Hepatic stellate cell (primary cell): Measurements from ENCODE around the gene EPS8L2.

Experiments used
- DNase-seq: peaks from one replicate; pipeline ENCODE4 v3.0.0; 2011; ENCODE audit warnings: low spot score

Gene EPS8L2

GRCh38 chr11:704781-705645, 1.0 kb upstream of the EPS8L2 start:
- no peak for DNase-seq

GRCh38 chr11:706439-706956, 467 bp downstream of the EPS8L2 start:
- DNase-seq: peak; percentile 66

GRCh38 chr11:706957-707816, 1.2 kb downstream of the EPS8L2 start:
- peak; percentile 58 for DNase-seq

- no peak for DNase-seq
Observed at GRCh38 chr11:707817-708420, 1.9 kb downstream of the EPS8L2 start.

- no peak for DNase-seq
Observed at GRCh38 chr11:708511-708910, 2.5 kb downstream of the EPS8L2 start.

- no peak for DNase-seq
Observed at GRCh38 chr11:709109-709997, 3.3 kb downstream of the EPS8L2 start.

GRCh38 chr11:714436-714835, 8.4 kb downstream of the EPS8L2 start:
- no peak for DNase-seq

GRCh38 chr11:719214-720016, 13.4 kb downstream of the EPS8L2 start:
- DNase-seq: no peak

- no peak for DNase-seq
Observed at GRCh38 chr11:720017-720641, 14.1 kb downstream of the EPS8L2 start.

GRCh38 chr11:720642-721246, 14.7 kb downstream of the EPS8L2 start:
- no peak for DNase-seq

GRCh38 chr11:721247-721740, 15.3 kb downstream of the EPS8L2 start:
- DNase-seq: no peak

- DNase-seq: no peak
Observed at GRCh38 chr11:721741-722345, 15.8 kb downstream of the EPS8L2 start.

- DNase-seq: no peak
Observed at GRCh38 chr11:722346-722811, 16.3 kb downstream of the EPS8L2 start.

- peak; percentile 68 for DNase-seq
Observed at GRCh38 chr11:723120-723883, 17.3 kb downstream of the EPS8L2 start.

GRCh38 chr11:724049-724777, 18.2 kb downstream of the EPS8L2 start:
- no peak for DNase-seq

GRCh38 chr11:724778-725386, 18.9 kb downstream of the EPS8L2 start:
- no peak for DNase-seq

GRCh38 chr11:725624-726202, 19.7 kb downstream of the EPS8L2 start:
- DNase-seq: no peak
